WTC11 (cell line): ENCODE measurements around the gene PRKAG2. TPM values are rescaled to one million over a fixed set of nuclear protein-coding genes. Genes with fewer than 3 reads are reported as not detected.

Experiments used
- ATAC-seq: fragments of 200-7000 bp; cut with Tn5 transposase; 2 replicates; pipeline ENCODE4 v1.10.0; 2021; ENCODE audit warnings: mild to moderate bottlenecking, moderate library complexity
- CTCF ChIA-PET: fragments of 300-600 bp; sonication (Branson Sonifier 250); formaldehyde crosslinking; loops from one replicate; lab custom pipeline; 2021; ENCODE audit warnings: antibody characterized with exemption; lab: Charles Lee
- POLR2A ChIA-PET: fragments of 350-600 bp; sonication (Branson Sonifier 250); formaldehyde crosslinking; loops from one replicate; lab custom pipeline; 2021; ENCODE audit warnings: antibody characterized with exemption; lab: Charles Lee
- DNase-seq: peaks from one replicate; pipeline ENCODE4 v3.0.0; 2021; ENCODE audit warnings: low spot score
- H3K27ac Mint-ChIP-seq: 2 replicates; pipeline ENCODE4 v1.8.0; 2021; ENCODE audit warnings: mixed read lengths
- H3K27me3 Mint-ChIP-seq: 2 replicates; pipeline ENCODE4 v1.8.0; 2021; ENCODE audit warnings: low read depth, mild to moderate bottlenecking, moderate library complexity, mixed read lengths
- H3K36me3 Mint-ChIP-seq: 2 replicates; pipeline ENCODE4 v1.8.0; 2021; ENCODE audit warnings: mixed read lengths
- H3K4me1 Mint-ChIP-seq: 2 replicates; pipeline ENCODE4 v1.8.0; 2022; ENCODE audit warnings: mixed read lengths
- H3K4me3 Mint-ChIP-seq: 2 replicates; pipeline ENCODE4 v1.8.0; 2021; ENCODE audit warnings: mild to moderate bottlenecking, moderate library complexity, mixed read lengths
- H3K9me3 Mint-ChIP-seq: 2 replicates; pipeline ENCODE4 v1.8.0; 2021; ENCODE audit warnings: mixed read lengths
- ATF3 ChIP-seq: sonication (generic); formaldehyde crosslinking; conservative IDR thresholded peaks from 2 replicates; pipeline ENCODE4 v1.8.1; 2022; ENCODE audit warnings: mild to moderate bottlenecking, missing genetic modification reagents
- CREM ChIP-seq: sonication (generic); formaldehyde crosslinking; IDR thresholded peaks from 2 replicates; pipeline ENCODE4 v1.8.1; 2022; ENCODE audit warnings: mild to moderate bottlenecking, missing genetic modification reagents, moderate library complexity
- ELF4 ChIP-seq: sonication (generic); formaldehyde crosslinking; IDR thresholded peaks from 2 replicates; pipeline ENCODE4 v1.8.1; 2022; ENCODE audit warnings: low read depth, mild to moderate bottlenecking, moderate library complexity, missing genetic modification reagents
- ESRRA ChIP-seq: sonication (generic); formaldehyde crosslinking; IDR thresholded peaks from 2 replicates; pipeline ENCODE4 v1.8.1; 2022; ENCODE audit warnings: mild to moderate bottlenecking, missing genetic modification reagents, borderline replicate concordance
- FOXK1 ChIP-seq: sonication (generic); formaldehyde crosslinking; IDR thresholded peaks from 2 replicates; pipeline ENCODE4 v1.8.0; 2022; ENCODE audit warnings: mild to moderate bottlenecking, moderate library complexity, missing genetic modification reagents
- FOXP4 ChIP-seq: sonication (generic); formaldehyde crosslinking; IDR thresholded peaks from 2 replicates; pipeline ENCODE4 v1.8.0; 2022; ENCODE audit warnings: mild to moderate bottlenecking, missing genetic modification reagents
- GABPB1 ChIP-seq: sonication (generic); formaldehyde crosslinking; IDR thresholded peaks from 2 replicates; pipeline ENCODE4 v1.8.1; 2023; ENCODE audit warnings: mild to moderate bottlenecking, missing genetic modification reagents
- GTF2I ChIP-seq: fragments of 250-450 bp; sonication (Bioruptor Pico); conservative IDR thresholded peaks from 2 replicates; pipeline ENCODE4 v1.4.0; 2021; ENCODE audit warnings: mild to moderate bottlenecking
- NFE2L1 ChIP-seq: sonication (generic); formaldehyde crosslinking; IDR thresholded peaks from 2 replicates; pipeline ENCODE4 v1.8.1; 2023; ENCODE audit warnings: missing genetic modification reagents
- NFYB ChIP-seq: sonication (generic); formaldehyde crosslinking; conservative IDR thresholded peaks from 2 replicates; pipeline ENCODE4 v1.8.0; 2022; ENCODE audit warnings: low read depth, missing genetic modification reagents
- SOX15 ChIP-seq: fragments of 250-450 bp; sonication (Bioruptor Pico); IDR thresholded peaks from 2 replicates; pipeline ENCODE4 v1.9.0; 2021; ENCODE audit warnings: mild to moderate bottlenecking
- ZNF121 ChIP-seq: sonication (generic); formaldehyde crosslinking; IDR thresholded peaks from 2 replicates; pipeline ENCODE4 v1.8.0; 2023; ENCODE audit warnings: missing genetic modification reagents
- ZNF138 ChIP-seq: sonication (generic); formaldehyde crosslinking; conservative IDR thresholded peaks from 2 replicates; pipeline ENCODE4 v1.8.1; 2022; ENCODE audit warnings: mild to moderate bottlenecking, moderate library complexity, missing genetic modification reagents
- ZNF396 ChIP-seq: fragments of 250-450 bp; sonication (Bioruptor Pico); IDR thresholded peaks from 2 replicates; pipeline ENCODE4 v1.8.0; 2021; ENCODE audit warnings: mild to moderate bottlenecking, moderate library complexity, borderline replicate concordance
- ZNF416 ChIP-seq: fragments of 250-450 bp; sonication (Bioruptor Pico); IDR thresholded peaks from 2 replicates; pipeline ENCODE4 v1.9.0; 2021; ENCODE audit warnings: mild to moderate bottlenecking, inconsistent platforms
- total RNA-seq: library from RNA; stranded (reverse); gene quantifications from 3 replicates; pipeline ENCODE4 v1.2.3, GENCODE V29; 2021
- TF ChIP-seq, protein P1 (sequence below): fragments of 250-450 bp; sonication (Bioruptor Pico); conservative IDR thresholded peaks from 2 replicates; pipeline ENCODE4 v1.9.0; 2021; ENCODE audit warnings: mild to moderate bottlenecking
- TF ChIP-seq, protein P2 (sequence below): sonication (generic); formaldehyde crosslinking; IDR thresholded peaks from 2 replicates; pipeline ENCODE4 v1.8.1; 2023; ENCODE audit warnings: mild to moderate bottlenecking, missing genetic modification reagents
- TF ChIP-seq, protein P3 (sequence below): sonication (generic); formaldehyde crosslinking; IDR thresholded peaks from 2 replicates; pipeline ENCODE4 v1.8.0; 2023; ENCODE audit warnings: missing genetic modification reagents, mild to moderate bottlenecking, borderline replicate concordance

The PRKAG2 gene
- total RNA-seq, 1 experiment from 2014 or later = 20.3 TPM

DNA sequence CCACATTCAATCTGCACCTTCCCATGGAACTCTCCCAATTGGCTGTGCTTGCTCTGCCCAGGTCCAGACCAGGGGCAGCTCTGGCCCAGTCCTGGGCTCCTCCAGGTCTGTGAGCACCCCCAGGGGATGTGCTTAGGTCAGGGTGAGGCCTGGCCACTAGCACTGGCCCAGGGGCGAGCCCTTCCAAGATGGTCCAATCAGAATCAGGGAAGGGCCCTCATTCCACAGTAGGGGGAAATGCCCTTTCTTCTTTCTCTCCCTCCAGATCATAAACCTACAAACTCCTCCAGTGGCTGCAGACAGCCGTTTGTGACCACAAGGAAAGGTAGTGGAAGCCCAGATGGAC, 157.0 kb downstream of the PRKAG2 start (continued):
- TF ChIP-seq, protein P1, sequence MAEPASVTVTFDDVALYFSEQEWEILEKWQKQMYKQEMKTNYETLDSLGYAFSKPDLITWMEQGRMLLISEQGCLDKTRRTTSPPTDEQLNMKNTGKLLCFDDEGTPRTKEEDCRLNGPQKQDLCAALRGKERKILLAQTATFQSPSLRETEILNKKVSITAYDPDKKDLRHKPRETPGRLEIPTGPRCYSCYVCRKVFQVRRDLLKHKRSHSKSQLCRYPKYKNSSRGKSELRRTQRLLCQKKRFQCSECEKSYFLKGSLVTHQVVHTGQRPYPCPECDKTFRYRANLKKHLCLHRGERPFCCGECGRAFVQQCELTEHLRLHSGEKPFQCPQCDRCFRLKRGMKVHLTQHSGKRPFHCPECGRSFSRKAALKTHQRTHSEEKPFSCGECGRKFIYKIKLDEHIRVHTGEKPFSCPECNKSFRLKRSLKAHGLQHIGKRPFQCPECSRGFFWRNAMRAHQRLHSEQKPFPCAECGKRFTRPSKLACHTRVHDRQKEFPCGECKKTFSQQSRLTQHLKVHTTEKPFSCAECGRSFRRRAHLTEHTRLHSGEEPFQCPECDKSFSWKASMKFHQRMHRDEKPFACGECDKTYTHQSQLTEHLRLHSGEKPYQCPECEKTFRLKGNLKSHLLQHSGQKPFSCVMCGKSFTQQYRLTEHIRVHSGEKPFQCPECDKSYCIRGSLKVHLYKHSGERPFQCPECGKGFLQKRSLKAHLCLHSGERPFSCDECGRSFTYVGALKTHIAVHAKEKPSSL (CRISPR knock-in tag) = no peak
- TF ChIP-seq ZNF396 (no peak), GTF2I (CRISPR knock-in tag) (no peak), ZNF121 (CRISPR knock-in tag) (no peak), FOXK1 (CRISPR knock-in tag) (no peak), NFE2L1 (CRISPR knock-in tag) (no peak), ESRRA (CRISPR knock-in tag) (no peak)
- TF ChIP-seq, protein P2, sequence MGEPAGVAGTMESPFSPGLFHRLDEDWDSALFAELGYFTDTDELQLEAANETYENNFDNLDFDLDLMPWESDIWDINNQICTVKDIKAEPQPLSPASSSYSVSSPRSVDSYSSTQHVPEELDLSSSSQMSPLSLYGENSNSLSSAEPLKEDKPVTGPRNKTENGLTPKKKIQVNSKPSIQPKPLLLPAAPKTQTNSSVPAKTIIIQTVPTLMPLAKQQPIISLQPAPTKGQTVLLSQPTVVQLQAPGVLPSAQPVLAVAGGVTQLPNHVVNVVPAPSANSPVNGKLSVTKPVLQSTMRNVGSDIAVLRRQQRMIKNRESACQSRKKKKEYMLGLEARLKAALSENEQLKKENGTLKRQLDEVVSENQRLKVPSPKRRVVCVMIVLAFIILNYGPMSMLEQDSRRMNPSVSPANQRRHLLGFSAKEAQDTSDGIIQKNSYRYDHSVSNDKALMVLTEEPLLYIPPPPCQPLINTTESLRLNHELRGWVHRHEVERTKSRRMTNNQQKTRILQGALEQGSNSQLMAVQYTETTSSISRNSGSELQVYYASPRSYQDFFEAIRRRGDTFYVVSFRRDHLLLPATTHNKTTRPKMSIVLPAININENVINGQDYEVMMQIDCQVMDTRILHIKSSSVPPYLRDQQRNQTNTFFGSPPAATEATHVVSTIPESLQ (CRISPR knock-in tag) = no peak
- TF ChIP-seq, all 79 proteins: peak for 0

DNA sequence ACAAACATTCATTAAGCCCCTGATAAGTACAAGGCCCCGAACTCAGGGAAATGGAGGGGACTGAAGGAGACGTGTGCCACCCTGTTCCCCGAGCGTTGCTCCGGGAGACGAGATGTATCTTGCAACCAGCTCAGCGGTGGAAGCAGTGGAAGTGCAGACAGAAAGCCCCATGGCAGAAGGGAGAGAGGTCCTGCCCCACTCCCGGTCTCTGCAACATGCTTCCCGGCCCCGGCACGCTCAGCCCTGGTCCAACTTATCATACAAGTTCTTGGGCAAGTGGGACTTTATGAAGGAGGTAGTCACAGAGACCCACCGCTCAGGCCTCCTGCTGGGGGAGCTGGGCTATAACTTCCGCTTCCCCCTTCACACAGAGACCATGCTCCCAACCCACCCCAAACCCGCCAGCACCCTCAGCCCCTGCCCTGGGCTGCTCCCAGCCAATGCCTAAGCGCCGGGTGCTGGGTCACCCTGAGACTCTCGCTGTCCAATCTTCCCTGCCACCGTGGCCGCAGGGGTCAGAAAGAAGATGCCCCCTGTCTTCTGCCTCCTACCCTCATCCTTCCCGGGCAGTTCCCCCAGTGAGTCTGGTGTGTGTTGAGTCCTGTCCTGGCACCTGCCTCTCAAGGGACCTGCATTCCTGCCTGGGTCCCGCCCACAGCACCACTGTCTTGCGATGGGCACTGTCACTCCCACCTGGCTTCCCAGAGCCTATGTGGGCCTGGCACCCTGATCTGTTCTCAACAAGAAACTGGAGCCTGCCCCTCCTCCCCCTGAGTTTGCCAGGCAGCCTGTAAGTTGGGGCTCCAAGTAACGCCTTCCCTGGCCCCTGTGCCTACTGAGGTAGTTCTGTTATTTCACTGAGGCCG, 157.7 kb downstream of the PRKAG2 start:
- H3K4me3 Mint-ChIP-seq = no peak overlapping the region
- H3K36me3 Mint-ChIP-seq = no peaks in the 10 kb centered on the region
- DNase-seq (no peak), ATAC-seq (no peak)
- CTCF ChIA-PET = interaction anchor here (0.7 to 1.0 kb wide), 2 partner anchors 16 to 84 kb away, joined by 3 to 6 read pairs; no protein-coding TSS in a partner anchor
- H3K27ac Mint-ChIP-seq = no peak overlapping the region
- H3K27me3 Mint-ChIP-seq = no peaks in the 10 kb centered on the region
- peaks cover 4% of the 10 kb centered on the region for H3K4me1 Mint-ChIP-seq
- no peak for TF ChIP-seq FOXP4
- no peak for TF ChIP-seq NFYB
- H3K9me3 Mint-ChIP-seq = 0 out of 2 replicates have a peak, but pooled peaks cover 3% of the 10 kb centered on the region
- POLR2A ChIA-PET = no interaction called here

DNA sequence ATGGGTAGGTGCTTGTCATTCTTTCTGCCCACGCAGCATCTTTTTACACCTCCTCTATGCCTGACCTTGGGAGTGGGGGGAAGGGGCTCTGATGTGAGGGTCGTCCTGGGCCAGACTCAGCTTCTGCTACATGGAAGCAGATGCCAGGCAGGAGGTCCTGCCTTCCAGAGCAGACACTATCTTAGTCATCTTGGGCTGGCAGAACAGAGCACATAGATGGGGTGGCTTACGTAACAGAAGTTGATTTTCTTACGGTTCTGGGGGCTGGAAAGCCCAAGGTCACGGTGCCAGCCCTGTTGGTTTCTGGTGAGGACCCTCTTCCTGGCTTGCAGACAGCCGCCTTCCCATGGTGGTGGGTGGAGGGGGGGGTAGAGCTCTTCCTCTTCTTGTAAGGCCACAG, 159.0 kb downstream of the PRKAG2 start:
- TF ChIP-seq SOX15 (no peak), CREM (no peak), ZNF138 (CRISPR knock-in tag) (no peak), ZNF416 (CRISPR knock-in tag) (no peak), ATF3 (CRISPR knock-in tag) (no peak), FOXK1 (CRISPR knock-in tag) (no peak), ZNF121 (CRISPR knock-in tag) (no peak), GABPB1 (CRISPR knock-in tag) (no peak), ELF4 (CRISPR knock-in tag) (no peak)
- TF ChIP-seq, protein P3, sequence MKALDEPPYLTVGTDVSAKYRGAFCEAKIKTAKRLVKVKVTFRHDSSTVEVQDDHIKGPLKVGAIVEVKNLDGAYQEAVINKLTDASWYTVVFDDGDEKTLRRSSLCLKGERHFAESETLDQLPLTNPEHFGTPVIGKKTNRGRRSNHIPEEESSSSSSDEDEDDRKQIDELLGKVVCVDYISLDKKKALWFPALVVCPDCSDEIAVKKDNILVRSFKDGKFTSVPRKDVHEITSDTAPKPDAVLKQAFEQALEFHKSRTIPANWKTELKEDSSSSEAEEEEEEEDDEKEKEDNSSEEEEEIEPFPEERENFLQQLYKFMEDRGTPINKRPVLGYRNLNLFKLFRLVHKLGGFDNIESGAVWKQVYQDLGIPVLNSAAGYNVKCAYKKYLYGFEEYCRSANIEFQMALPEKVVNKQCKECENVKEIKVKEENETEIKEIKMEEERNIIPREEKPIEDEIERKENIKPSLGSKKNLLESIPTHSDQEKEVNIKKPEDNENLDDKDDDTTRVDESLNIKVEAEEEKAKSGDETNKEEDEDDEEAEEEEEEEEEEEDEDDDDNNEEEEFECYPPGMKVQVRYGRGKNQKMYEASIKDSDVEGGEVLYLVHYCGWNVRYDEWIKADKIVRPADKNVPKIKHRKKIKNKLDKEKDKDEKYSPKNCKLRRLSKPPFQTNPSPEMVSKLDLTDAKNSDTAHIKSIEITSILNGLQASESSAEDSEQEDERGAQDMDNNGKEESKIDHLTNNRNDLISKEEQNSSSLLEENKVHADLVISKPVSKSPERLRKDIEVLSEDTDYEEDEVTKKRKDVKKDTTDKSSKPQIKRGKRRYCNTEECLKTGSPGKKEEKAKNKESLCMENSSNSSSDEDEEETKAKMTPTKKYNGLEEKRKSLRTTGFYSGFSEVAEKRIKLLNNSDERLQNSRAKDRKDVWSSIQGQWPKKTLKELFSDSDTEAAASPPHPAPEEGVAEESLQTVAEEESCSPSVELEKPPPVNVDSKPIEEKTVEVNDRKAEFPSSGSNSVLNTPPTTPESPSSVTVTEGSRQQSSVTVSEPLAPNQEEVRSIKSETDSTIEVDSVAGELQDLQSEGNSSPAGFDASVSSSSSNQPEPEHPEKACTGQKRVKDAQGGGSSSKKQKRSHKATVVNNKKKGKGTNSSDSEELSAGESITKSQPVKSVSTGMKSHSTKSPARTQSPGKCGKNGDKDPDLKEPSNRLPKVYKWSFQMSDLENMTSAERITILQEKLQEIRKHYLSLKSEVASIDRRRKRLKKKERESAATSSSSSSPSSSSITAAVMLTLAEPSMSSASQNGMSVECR (CRISPR knock-in tag) = no peak
- DNase-seq = no peak
- 0 out of 2 replicates have a peak, but pooled peaks cover 3% of the 10 kb centered on the region for H3K9me3 Mint-ChIP-seq
- peaks cover 4% of the 10 kb centered on the region for H3K4me1 Mint-ChIP-seq
- CTCF ChIA-PET = interaction anchor here (1.0 to 1.3 kb wide), 2 partner anchors 10 to 18 kb away, joined by 3 to 6 read pairs; no protein-coding TSS in a partner anchor
- no peak overlapping the region for H3K4me3 Mint-ChIP-seq
- H3K27me3 Mint-ChIP-seq = no peaks in the 10 kb centered on the region
- H3K27ac Mint-ChIP-seq = no peak overlapping the region
- POLR2A ChIA-PET = interaction anchor here (0.6 kb wide), 1 partner anchor 351 kb away, joined by 3 read pairs; no protein-coding TSS in a partner anchor
- no peaks in the 10 kb centered on the region for H3K36me3 Mint-ChIP-seq
- ATAC-seq = no peak
